ENCODE data around the gene ZNF813. TPM values are rescaled to one million over a fixed set of nuclear protein-coding genes. Genes with fewer than 3 reads are reported as not detected.

Gene ZNF813
- total RNA-seq, 1 experiment from 2014 or later = 3.5 TPM

DNA sequence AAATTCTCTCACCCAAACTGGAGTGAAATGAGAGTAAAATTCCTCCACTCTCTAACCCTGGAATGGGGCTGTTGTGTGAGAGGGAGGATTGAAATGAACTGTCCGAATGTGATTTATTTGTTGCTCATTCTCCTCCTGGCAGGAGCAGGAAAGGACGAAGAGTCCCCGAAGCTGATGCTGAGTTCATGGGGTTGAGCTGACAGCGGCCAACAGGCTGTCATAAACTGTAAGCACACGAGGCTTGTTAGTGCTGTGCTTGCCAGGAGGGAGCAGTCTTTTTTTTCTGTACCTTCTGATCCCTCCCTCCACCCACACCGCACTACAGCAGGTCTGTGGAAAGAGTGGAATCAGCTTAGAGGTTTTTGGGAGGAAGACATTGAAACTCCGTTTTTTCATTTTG lies 37.4 kb downstream of the ZNF813 start:
- H3K27ac ChIP-seq (ENCODE audit: low read length) = no peak overlapping the region
- no peak overlapping the region for H3K4me3 ChIP-seq (ENCODE audit: low read length)
- CTCF ChIA-PET = no interaction called here
- ATAC-seq (no peak), DNase-seq (no peak)
- no peak overlapping the region for H2AFZ ChIP-seq (ENCODE audit: low read length)
- H3K9me3 ChIP-seq (ENCODE audit: low read length) = peaks cover 4% of the 10 kb centered on the region; the same call in 1 of the 2 replicates
- H3K79me2 ChIP-seq (ENCODE audit: low read length) = no peaks in the 10 kb centered on the region
- H4K20me1 ChIP-seq (ENCODE audit: low read length) = no peaks in the 10 kb centered on the region
- no peak overlapping the region for H3K4me2 ChIP-seq (ENCODE audit: low read length)
- TF ChIP-seq CTCF (conservative IDR thresholded peaks at IDR 0.05; ENCODE audit: low read depth, low read length) (no peak), EZH2phosphoT487 (IDR thresholded peaks at IDR 0.05; ENCODE audit: borderline replicate concordance, low read length) (no peak), EZH2 (IDR thresholded peaks at IDR 0.05; ENCODE audit: low read length, unreplicated experiment) (no peak)
- intact Hi-C loops (cut with micrococcal nuclease) = loop anchor here (10.0 kb wide), 1 partner anchor 240 kb away; no protein-coding TSS in a partner anchor
- H3K27me3 ChIP-seq (ENCODE audit: low read length) = no peaks in the 10 kb centered on the region
- no peaks in the 10 kb centered on the region for H3K36me3 ChIP-seq (ENCODE audit: low read depth, low read length)
- no peak overlapping the region for H3K9ac ChIP-seq (ENCODE audit: low read length)
- H3K4me1 ChIP-seq (ENCODE audit: insufficient read depth, low read length) = no peaks in the 10 kb centered on the region
- no peaks in the 10 kb centered on the region for H3K9me2 ChIP-seq (replicated peaks; ENCODE audit: low read length)
- BruUV-seq (replicated peaks) = no TSS peak
- no peaks in the 10 kb centered on the region for H3F3A ChIP-seq (ENCODE audit: low read length, unreplicated experiment)
- POLR2A ChIA-PET (ENCODE audit: unreplicated experiment) = no interaction called here

GRCh38 chr19:53506728-53507127 lies 39.2 kb downstream of the ZNF813 start:
- no TSS peak for BruUV-seq (replicated peaks)
- H2AFZ ChIP-seq (ENCODE audit: low read length) = no peak overlapping the region
- no peaks in the 10 kb centered on the region for H3K36me3 ChIP-seq (ENCODE audit: low read depth, low read length)
- no peak overlapping the region for H3K4me3 ChIP-seq (ENCODE audit: low read length)
- intact Hi-C loops (cut with micrococcal nuclease) = loop anchor here (10.0 kb wide), 1 partner anchor 238 kb away; no protein-coding TSS in a partner anchor
- H3K27ac ChIP-seq (ENCODE audit: low read length) = no peak overlapping the region
- POLR2A ChIA-PET (ENCODE audit: unreplicated experiment) = no interaction called here
- H3K4me1 ChIP-seq (ENCODE audit: insufficient read depth, low read length) = no peaks in the 10 kb centered on the region
- H3K9me2 ChIP-seq (replicated peaks; ENCODE audit: low read length) = no peaks in the 10 kb centered on the region
- H3K9me3 ChIP-seq (ENCODE audit: low read length) = peaks cover 4% of the 10 kb centered on the region; the same call in 1 of the 2 replicates
- ATAC-seq = no peak
- H3K79me2 ChIP-seq (ENCODE audit: low read length) = no peaks in the 10 kb centered on the region
- H3F3A ChIP-seq (ENCODE audit: low read length, unreplicated experiment) = no peaks in the 10 kb centered on the region
- no peaks in the 10 kb centered on the region for H3K27me3 ChIP-seq (ENCODE audit: low read length)
- no peaks in the 10 kb centered on the region for H4K20me1 ChIP-seq (ENCODE audit: low read length)
- H3K4me2 ChIP-seq (ENCODE audit: low read length) = no peak overlapping the region
- H3K9ac ChIP-seq (ENCODE audit: low read length) = no peak overlapping the region
- TF ChIP-seq CTCF (conservative IDR thresholded peaks at IDR 0.05; ENCODE audit: low read depth, low read length) (no peak), EZH2phosphoT487 (IDR thresholded peaks at IDR 0.05; ENCODE audit: borderline replicate concordance, low read length) (no peak), EZH2 (IDR thresholded peaks at IDR 0.05; ENCODE audit: low read length, unreplicated experiment) (no peak)
- no peak for DNase-seq
- CTCF ChIA-PET = no interaction called here

All from PC-3 (cell line).